CD14-positive monocyte (primary cell): ENCODE measurements around the gene AGK. TPM values are rescaled to one million over a fixed set of nuclear protein-coding genes. Genes with fewer than 3 reads are reported as not detected.

Experiments
- DNase-seq, 3 donors: peaks; one replicate each; pipeline ENCODE4 v3.0.0-alpha.2; 2011 to 2022
- H2AFZ ChIP-seq: 2 replicates; pipeline ENCODE4 v1.6.0; 2012; ENCODE audit warnings: mild to moderate bottlenecking, low read depth, low read length, inconsistent platforms; ENCODE audit not compliant: insufficient read depth, poor library complexity, severe bottlenecking
- H3K27ac ChIP-seq, 2 donors: 1 replicate in 1 of 2; 2 replicates in 1 of 2; pipeline ENCODE4 v1.5.1; 2012 to 2013; ENCODE audit warnings: low read length in 2 of 2, control low read depth in 1 of 2, inconsistent platforms in 1 of 2, low read depth in 1 of 2, mild to moderate bottlenecking in 1 of 2
- H3K27me3 ChIP-seq, 2 donors: one replicate each; pipeline versions ENCODE4 v1.6.0 to v1.6.1; 2011 to 2013; ENCODE audit warnings: low read length in 2 of 2; ENCODE audit not compliant: control insufficient read depth in 2 of 2, insufficient read depth in 2 of 2
- H3K36me3 ChIP-seq, 2 donors: replicated peaks in 1 of 2; 1 replicate in 1 of 2; 2 replicates in 1 of 2; pipeline versions ENCODE4 v1.5.1 to v1.6.1; 2012 to 2013; ENCODE audit warnings: low read length in 2 of 2, control low read depth in 1 of 2, inconsistent platforms in 1 of 2, mild to moderate bottlenecking in 1 of 2; ENCODE audit not compliant: insufficient read depth in 2 of 2, control insufficient read depth in 1 of 2
- H3K4me1 ChIP-seq, 2 donors: 1 replicate in 1 of 2; 2 replicates in 1 of 2; pipeline versions ENCODE4 v1.5.1 to v1.6.1; 2012 to 2013; ENCODE audit warnings: low read length in 2 of 2, control low read depth in 1 of 2, inconsistent platforms in 1 of 2, mild to moderate bottlenecking in 1 of 2, moderate library complexity in 1 of 2; ENCODE audit not compliant: insufficient read depth in 2 of 2, control insufficient read depth in 1 of 2
- H3K4me2 ChIP-seq: replicated peaks from 2 replicates; pipeline ENCODE3; 2012; ENCODE audit warnings: low read length, moderate library complexity, mild to moderate bottlenecking; ENCODE audit not compliant: poor library complexity, severe bottlenecking; ENCODE audit errors: extremely low read depth
- H3K4me3 ChIP-seq, 3 experiments: fragments of 200-600 bp in 1 of 3; sonication (generic) in 1 of 3; replicated peaks in 1 of 3; 1 replicate in 2 of 3; 2 replicates in 1 of 3; pipeline ENCODE4 v1.5.1; 2011 to 2013; ENCODE audit warnings: low read length in 3 of 3, mild to moderate bottlenecking in 3 of 3, control low read depth in 2 of 3, low read depth in 2 of 3, inconsistent platforms in 1 of 3, moderate library complexity in 1 of 3
- H3K79me2 ChIP-seq: 2 replicates; pipeline ENCODE4 v1.6.0; 2012; ENCODE audit warnings: mild to moderate bottlenecking, control low read depth, inconsistent platforms, low read length, moderate library complexity; ENCODE audit not compliant: insufficient read depth
- H3K9ac ChIP-seq: 2 replicates; pipeline ENCODE4 v1.6.0; 2017; ENCODE audit warnings: low read length, mild to moderate bottlenecking; ENCODE audit not compliant: insufficient read depth, poor library complexity, severe bottlenecking
- H3K9me3 ChIP-seq, 2 donors: replicated peaks in 1 of 2; 1 replicate in 1 of 2; 2 replicates in 1 of 2; pipeline versions ENCODE4 v1.5.1 to v1.6.1; 2012 to 2013; ENCODE audit warnings: low read length in 2 of 2, control low read depth in 1 of 2; ENCODE audit not compliant: control insufficient read depth in 1 of 2, insufficient read depth in 1 of 2
- H4K20me1 ChIP-seq: 2 replicates; pipeline ENCODE4 v1.6.0; 2012; ENCODE audit warnings: mild to moderate bottlenecking, low read length, control low read depth, moderate library complexity; ENCODE audit not compliant: insufficient read depth
- H3K27ac Mint-ChIP-seq, 7 donors: one replicate each; pipeline ENCODE4 v1.8.0; 2020; ENCODE audit warnings: mild to moderate bottlenecking in 7 of 7, mixed read lengths in 7 of 7, moderate library complexity in 6 of 7, inconsistent platforms in 2 of 7
- H3K27me3 Mint-ChIP-seq, 3 donors: one replicate each; pipeline ENCODE4 v1.8.0; 2021 to 2022; ENCODE audit warnings: low read depth in 3 of 3, mild to moderate bottlenecking in 3 of 3, mixed read lengths in 3 of 3, moderate library complexity in 3 of 3, inconsistent platforms in 1 of 3
- H3K36me3 Mint-ChIP-seq, 2 donors: one replicate each; pipeline ENCODE4 v1.8.0; 2020; ENCODE audit warnings: mixed read lengths in 2 of 2, inconsistent platforms in 1 of 2, mild to moderate bottlenecking in 1 of 2
- H3K4me1 Mint-ChIP-seq: one replicate; pipeline ENCODE4 v1.8.0; 2020; ENCODE audit warnings: mild to moderate bottlenecking, mixed read lengths
- H3K4me3 Mint-ChIP-seq, 2 donors: one replicate each; pipeline ENCODE4 v1.8.0; 2020; ENCODE audit warnings: mild to moderate bottlenecking in 2 of 2, mixed read lengths in 2 of 2, moderate library complexity in 1 of 2
- H3K9me3 Mint-ChIP-seq, 7 donors: one replicate each; pipeline ENCODE4 v1.8.0; 2020 to 2022; ENCODE audit warnings: mixed read lengths in 7 of 7, mild to moderate bottlenecking in 6 of 7, moderate library complexity in 6 of 7, inconsistent platforms in 2 of 7
- WGBS: methylation state at CpG from one replicate; pipeline ENCODE4 v1.1.5; 2013; ENCODE audit warnings: missing lambda C conversion rate; ENCODE audit not compliant: insufficient coverage; 5-methylcytosine and 5-hydroxymethylcytosine counted together
- intact Hi-C, 2 donors: fragments of 100-400 bp; cut with micrococcal nuclease; formaldehyde crosslinking; loops; one replicate each; pipeline versions ENCODE4 v1.15.0 to v1.15.1; 2023
- polyA minus RNA-seq: library from RNA; depleted of rRNA, polyadenylated mRNA; stranded (reverse); fragments of >200 nt; gene quantifications from 2 replicates; pipeline ENCODE4 v1.2.3, GENCODE V29; 2012
- polyA plus RNA-seq, 3 donors: library from polyadenylated mRNA; depleted of rRNA in 1 of 3; unstranded in 2 of 3; stranded (reverse) in 1 of 3; fragments of 300-500 nt in 2 of 3; fragments of >200 nt in 1 of 3; fragmentation: Illumina TruSeq in 2 of 3; gene quantifications; 1 replicate in 2 of 3; 2 replicates in 1 of 3; pipeline ENCODE4 v1.2.3, GENCODE V29; 2012 to 2021
- total RNA-seq, 12 experiments: library from RNA in 1 of 12; stranded (reverse) in 1 of 12; fragments of 120-200 nt in 1 of 12; gene quantifications; one replicate each; pipeline ENCODE4 v1.2.4 and lab custom pipeline; 2013 to 2026; ENCODE audit warnings: mixed read lengths in 6 of 12, inconsistent platforms in 1 of 12
- TF ChIP-seq, protein P1 (sequence below): fragments of 200-600 bp; IDR thresholded peaks from one replicate; pipeline ENCODE4 v1.8.0; 2022; ENCODE audit warnings: antibody characterized with exemption, mild to moderate bottlenecking

The AGK gene, protein sequence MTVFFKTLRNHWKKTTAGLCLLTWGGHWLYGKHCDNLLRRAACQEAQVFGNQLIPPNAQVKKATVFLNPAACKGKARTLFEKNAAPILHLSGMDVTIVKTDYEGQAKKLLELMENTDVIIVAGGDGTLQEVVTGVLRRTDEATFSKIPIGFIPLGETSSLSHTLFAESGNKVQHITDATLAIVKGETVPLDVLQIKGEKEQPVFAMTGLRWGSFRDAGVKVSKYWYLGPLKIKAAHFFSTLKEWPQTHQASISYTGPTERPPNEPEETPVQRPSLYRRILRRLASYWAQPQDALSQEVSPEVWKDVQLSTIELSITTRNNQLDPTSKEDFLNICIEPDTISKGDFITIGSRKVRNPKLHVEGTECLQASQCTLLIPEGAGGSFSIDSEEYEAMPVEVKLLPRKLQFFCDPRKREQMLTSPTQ
- total RNA-seq (2013), result 16.2 TPM
- polyA plus RNA-seq (10 to 100 TPM; 10.0 to 11.0 (median 11.0) TPM), polyA minus RNA-seq (9.6 and 13.5 TPM in 2 replicates), total RNA-seq (lab: John Stamatoyannopoulos, UW) (7.9 to 15.2 (median 11.0) reads per million in 11 experiments)

GRCh38 chr7:141551094-141551781 is at the start of gene AGK:
Gene AGK (plus strand): TSS chr7:141551410. CDS start chr7:141555467, 4,057 bp downstream.
- peak within 1 kb of the TSS; percentile 85 for H3K9ac ChIP-seq
- no peaks in the 10 kb centered on the region for H3K27me3 ChIP-seq
- WGBS, result under 1% methylated on average over 63 of the region's 66 CpGs
- H3K36me3 ChIP-seq, result peaks cover 0 to 9% of the 10 kb centered on the region in 2 donors
- H3K36me3 Mint-ChIP-seq, result peaks cover 11 to 12% of the 10 kb centered on the region in 2 donors
- peaks cover 10 to 13% of the 10 kb centered on the region in 2 donors for H3K4me1 ChIP-seq
- no peaks in the 10 kb centered on the region for H3K9me3 Mint-ChIP-seq
- H2AFZ ChIP-seq, result peak within 1 kb of the TSS; percentile 98
- H3K27ac ChIP-seq, result peak within 1 kb of the TSS in 1 of 2 donors; percentile 69
- H3K9me3 ChIP-seq, result no peaks in the 10 kb centered on the region
- no peaks in the 10 kb centered on the region for H4K20me1 ChIP-seq
- TF ChIP-seq, protein P1, sequence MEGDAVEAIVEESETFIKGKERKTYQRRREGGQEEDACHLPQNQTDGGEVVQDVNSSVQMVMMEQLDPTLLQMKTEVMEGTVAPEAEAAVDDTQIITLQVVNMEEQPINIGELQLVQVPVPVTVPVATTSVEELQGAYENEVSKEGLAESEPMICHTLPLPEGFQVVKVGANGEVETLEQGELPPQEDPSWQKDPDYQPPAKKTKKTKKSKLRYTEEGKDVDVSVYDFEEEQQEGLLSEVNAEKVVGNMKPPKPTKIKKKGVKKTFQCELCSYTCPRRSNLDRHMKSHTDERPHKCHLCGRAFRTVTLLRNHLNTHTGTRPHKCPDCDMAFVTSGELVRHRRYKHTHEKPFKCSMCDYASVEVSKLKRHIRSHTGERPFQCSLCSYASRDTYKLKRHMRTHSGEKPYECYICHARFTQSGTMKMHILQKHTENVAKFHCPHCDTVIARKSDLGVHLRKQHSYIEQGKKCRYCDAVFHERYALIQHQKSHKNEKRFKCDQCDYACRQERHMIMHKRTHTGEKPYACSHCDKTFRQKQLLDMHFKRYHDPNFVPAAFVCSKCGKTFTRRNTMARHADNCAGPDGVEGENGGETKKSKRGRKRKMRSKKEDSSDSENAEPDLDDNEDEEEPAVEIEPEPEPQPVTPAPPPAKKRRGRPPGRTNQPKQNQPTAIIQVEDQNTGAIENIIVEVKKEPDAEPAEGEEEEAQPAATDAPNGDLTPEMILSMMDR, result no peak
- H3K27ac Mint-ChIP-seq, result peak within 1 kb of the TSS in 3 of 7 donors; percentile 52 to 75 (median 54)
- peaks cover 0 to 3% (median 2%) of the 10 kb centered on the region in 3 donors for H3K27me3 Mint-ChIP-seq
- H3K4me3 Mint-ChIP-seq, result peak within 1 kb of the TSS; percentile 85 to 93
- peak; percentile 40 to 59 (median 44) for DNase-seq
- peak within 1 kb of the TSS; percentile 74 for H3K4me2 ChIP-seq
- H3K4me1 Mint-ChIP-seq, result peaks cover 21% of the 10 kb centered on the region
- H3K4me3 ChIP-seq, result peak within 1 kb of the TSS; percentile 47 to 88 (median 85)
- intact Hi-C loops, result no loop called here
- peaks cover 3% of the 10 kb centered on the region for H3K79me2 ChIP-seq

- H2AFZ ChIP-seq, result no peak overlapping the region
- WGBS, result 90% methylated on average over 2 of the region's 2 CpGs
- Mint-ChIP-seq H3K27ac (no peak overlapping the region), H3K9me3 (peaks cover 0 to 4% (median 2%) of the 10 kb centered on the region in 7 donors), H3K27me3 (peaks cover 9 to 11% (median 10%) of the 10 kb centered on the region in 3 donors), H3K4me1 (no peaks in the 10 kb centered on the region), H3K4me3 (no peak overlapping the region), H3K36me3 (no peaks in the 10 kb centered on the region)
- no peak overlapping the region for H3K4me3 ChIP-seq
- H3K4me1 ChIP-seq, result no peaks in the 10 kb centered on the region
- no peak overlapping the region for H3K4me2 ChIP-seq
- H3K9me3 ChIP-seq, result no peaks in the 10 kb centered on the region
- H3K36me3 ChIP-seq, result no peaks in the 10 kb centered on the region
- no peak overlapping the region for H3K27ac ChIP-seq
- intact Hi-C loops, result no loop called here
- H4K20me1 ChIP-seq, result no peaks in the 10 kb centered on the region
- H3K79me2 ChIP-seq, result no peaks in the 10 kb centered on the region
- peaks cover 0 to 2% of the 10 kb centered on the region in 2 donors for H3K27me3 ChIP-seq
- no peak for DNase-seq
- H3K9ac ChIP-seq, result no peak overlapping the region
- TF ChIP-seq, protein P1, result no peak
These were observed 49.8 kb upstream of the AGK start for GRCh38 chr7:141501451-141501850.
